Amniotic stem cell (primary cell): Measurements from ENCODE around the gene LRSAM1.
A peak's percentile ranks its signal among the peaks of the same experiment; 100 is the strongest.

Experiments
- DNase-seq: peaks from one replicate; lab custom pipeline; 2025; lab: John Stamatoyannopoulos, UW

Gene LRSAM1

GRCh38 chr9:127426756-127427155, 24.6 kb upstream of the LRSAM1 start:
- no peak for DNase-seq

- no peak for DNase-seq
Observed at GRCh38 chr9:127428348-127428747, 23.0 kb upstream of the LRSAM1 start.

- no peak for DNase-seq
Observed at GRCh38 chr9:127430415-127430814, 20.9 kb upstream of the LRSAM1 start.

GRCh38 chr9:127437497-127438264, 13.6 kb upstream of the LRSAM1 start:
- DNase-seq = no peak

GRCh38 chr9:127438394-127438793, 12.9 kb upstream of the LRSAM1 start:
- no peak for DNase-seq

GRCh38 chr9:127444283-127444920, 6.9 kb upstream of the LRSAM1 start:
- no peak for DNase-seq

- no peak for DNase-seq
Observed at GRCh38 chr9:127444921-127445850, 6.1 kb upstream of the LRSAM1 start.

- no peak for DNase-seq
Observed at GRCh38 chr9:127445851-127446712, 5.2 kb upstream of the LRSAM1 start.

- DNase-seq = no peak
Observed at GRCh38 chr9:127446713-127447415, 4.4 kb upstream of the LRSAM1 start.

GRCh38 chr9:127447416-127448111, 3.7 kb upstream of the LRSAM1 start:
- DNase-seq = no peak

- no peak for DNase-seq
Observed at GRCh38 chr9:127448112-127448805, 3.1 kb upstream of the LRSAM1 start.

- DNase-seq = no peak
Observed at GRCh38 chr9:127449332-127449966, 1.9 kb upstream of the LRSAM1 start.

- DNase-seq = no peak
Observed at GRCh38 chr9:127450243-127450760, 1.0 kb upstream of the LRSAM1 start.

GRCh38 chr9:127451608-127451857, 223 bp downstream of the LRSAM1 start:
- DNase-seq = no peak

- DNase-seq = peak; percentile 34
Observed at GRCh38 chr9:127451858-127452656, 747 bp downstream of the LRSAM1 start.

- no peak for DNase-seq
Observed at GRCh38 chr9:127452691-127453090, 1.4 kb downstream of the LRSAM1 start.

GRCh38 chr9:127455324-127455992, 4.1 kb downstream of the LRSAM1 start:
- no peak for DNase-seq
